ENCODE measurements around the gene MFSD12.

DNA sequence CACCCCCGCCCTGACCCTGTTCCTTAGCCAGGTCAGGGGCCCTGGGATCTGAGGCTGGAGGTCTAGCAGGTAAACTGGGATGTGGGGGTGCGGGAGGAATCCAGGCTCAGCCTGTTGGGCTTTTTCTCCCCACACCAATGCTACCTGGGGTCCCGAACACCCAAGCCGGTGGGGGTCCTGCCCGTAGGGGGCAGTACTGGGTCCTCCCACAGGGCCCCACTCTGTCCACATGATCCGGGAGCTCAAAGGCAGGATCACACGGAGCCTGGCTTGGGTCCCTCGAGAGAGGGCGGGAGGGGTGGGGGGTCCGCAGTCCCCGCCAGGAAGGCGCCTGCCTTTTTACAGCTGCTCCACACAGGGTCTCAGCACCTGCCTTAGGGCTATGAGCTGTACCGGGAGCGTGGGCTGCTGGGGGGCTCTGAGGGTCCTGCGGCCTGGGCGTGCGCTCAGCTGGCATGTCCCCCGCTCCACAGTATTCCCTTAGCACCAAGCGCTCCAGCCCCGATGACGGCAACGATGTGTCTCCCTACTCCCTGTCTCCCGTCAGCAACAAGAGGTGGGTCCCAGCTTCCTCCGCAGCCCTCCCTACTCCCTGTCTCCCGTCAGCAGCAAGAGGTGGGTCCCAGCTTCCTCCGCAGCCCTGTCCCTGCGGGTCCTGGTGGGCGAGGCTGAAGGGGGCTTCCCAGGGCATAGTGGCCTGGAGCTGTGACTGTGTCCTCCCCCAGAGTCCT lies 30.7 kb downstream of the MFSD12 start:
- TF ChIP-seq, protein P1, sequence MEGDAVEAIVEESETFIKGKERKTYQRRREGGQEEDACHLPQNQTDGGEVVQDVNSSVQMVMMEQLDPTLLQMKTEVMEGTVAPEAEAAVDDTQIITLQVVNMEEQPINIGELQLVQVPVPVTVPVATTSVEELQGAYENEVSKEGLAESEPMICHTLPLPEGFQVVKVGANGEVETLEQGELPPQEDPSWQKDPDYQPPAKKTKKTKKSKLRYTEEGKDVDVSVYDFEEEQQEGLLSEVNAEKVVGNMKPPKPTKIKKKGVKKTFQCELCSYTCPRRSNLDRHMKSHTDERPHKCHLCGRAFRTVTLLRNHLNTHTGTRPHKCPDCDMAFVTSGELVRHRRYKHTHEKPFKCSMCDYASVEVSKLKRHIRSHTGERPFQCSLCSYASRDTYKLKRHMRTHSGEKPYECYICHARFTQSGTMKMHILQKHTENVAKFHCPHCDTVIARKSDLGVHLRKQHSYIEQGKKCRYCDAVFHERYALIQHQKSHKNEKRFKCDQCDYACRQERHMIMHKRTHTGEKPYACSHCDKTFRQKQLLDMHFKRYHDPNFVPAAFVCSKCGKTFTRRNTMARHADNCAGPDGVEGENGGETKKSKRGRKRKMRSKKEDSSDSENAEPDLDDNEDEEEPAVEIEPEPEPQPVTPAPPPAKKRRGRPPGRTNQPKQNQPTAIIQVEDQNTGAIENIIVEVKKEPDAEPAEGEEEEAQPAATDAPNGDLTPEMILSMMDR (conservative IDR thresholded peaks at IDR 0.05 in 1 of 2, IDR thresholded peaks at IDR 0.05 in 1 of 2; ENCODE audit: extremely low read depth in 1 of 2, insufficient read depth in 1 of 2, low read depth in 1 of 2, low read length in 2 of 2) = no peak
- TF ChIP-seq EZH2 (IDR thresholded peaks at IDR 0.05; ENCODE audit: borderline replicate concordance, low read length) = no peak

Measured in mammary epithelial cell (primary cell).